GM19035 (cell line): ENCODE data around the gene TMEM185A.
"Not testable (repeated sequence)": the region's sequence is repeated elsewhere in the genome, so short reads cannot be mapped to it uniquely, and the experiment has no call there.

Experiments
- ATAC-seq: cut with Tn5 transposase; IDR thresholded peaks from one replicate; pipeline ENCODE4 v1.9.1; 2021; ENCODE audit not compliant: unreplicated experiment

The TMEM185A gene

DNA sequence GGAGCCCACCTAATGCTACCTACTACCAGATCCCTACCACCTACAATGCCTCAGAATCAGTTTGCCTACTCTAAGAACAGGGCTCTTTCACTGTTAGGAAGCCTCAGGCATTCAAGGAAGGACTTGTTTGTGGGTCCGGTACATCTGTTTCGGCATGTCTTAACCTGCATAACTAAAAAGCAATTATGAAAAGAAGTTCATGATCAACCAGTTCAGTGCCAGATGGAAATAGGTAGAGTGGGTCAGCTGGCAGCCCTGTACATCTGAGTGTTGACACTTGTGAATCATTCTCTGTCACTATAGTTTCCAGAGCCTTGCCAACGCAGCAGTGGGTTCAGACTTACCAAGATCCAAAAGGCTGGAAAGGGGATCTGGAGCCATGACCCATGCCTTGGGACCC is 3.3 kb downstream of the TMEM185A start:
- ATAC-seq: no peak

DNA sequence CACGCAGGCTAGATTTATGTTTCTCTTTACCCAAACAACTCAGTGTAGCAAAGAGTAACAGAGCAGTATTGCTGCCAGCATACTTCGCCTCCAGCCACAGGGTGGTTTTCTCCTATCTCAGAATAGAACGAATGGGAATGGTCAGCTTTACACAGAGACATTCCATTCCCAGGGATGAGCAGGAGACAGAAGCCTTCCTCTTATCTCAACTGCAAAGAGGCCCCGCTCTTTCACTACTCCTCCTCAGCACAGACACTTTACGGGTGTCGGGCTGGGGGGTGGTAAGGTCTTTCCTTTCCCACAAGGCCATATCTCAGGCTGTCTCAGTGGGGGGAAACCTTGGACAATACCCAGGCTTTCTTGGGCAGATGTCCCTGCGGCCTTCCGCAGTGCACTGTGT is 4.8 kb downstream of the TMEM185A start:
- ATAC-seq: not testable (repeated sequence)

GRCh38 chrX:149619662-149620061 is 11.9 kb downstream of the TMEM185A start:
- ATAC-seq: not testable (repeated sequence)

DNA sequence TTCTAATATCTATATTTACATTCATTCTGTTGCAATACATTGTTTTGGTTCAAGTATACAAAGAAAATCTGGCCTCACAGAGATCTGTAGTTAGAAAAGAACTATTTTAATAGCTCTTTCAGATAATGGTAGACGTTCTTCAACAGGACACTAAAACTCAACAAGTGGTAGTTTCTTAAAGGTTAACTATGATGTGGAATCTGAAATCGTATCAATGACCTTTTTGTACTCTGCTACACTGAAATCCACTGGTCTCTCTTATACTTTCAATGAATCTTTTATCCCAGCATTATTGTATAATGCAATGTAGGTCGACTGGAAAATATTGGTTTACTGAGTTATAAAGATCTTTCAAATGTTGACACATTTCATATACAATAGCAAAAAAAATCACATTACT is 12.7 kb downstream of the TMEM185A start:
- ATAC-seq: no peak

- no peak for ATAC-seq
Observed at GRCh38 chrX:149611623-149612175, 19.9 kb downstream of the TMEM185A start.

GRCh38 chrX:149610511-149610910 is 21.1 kb downstream of the TMEM185A start:
- no peak for ATAC-seq

DNA sequence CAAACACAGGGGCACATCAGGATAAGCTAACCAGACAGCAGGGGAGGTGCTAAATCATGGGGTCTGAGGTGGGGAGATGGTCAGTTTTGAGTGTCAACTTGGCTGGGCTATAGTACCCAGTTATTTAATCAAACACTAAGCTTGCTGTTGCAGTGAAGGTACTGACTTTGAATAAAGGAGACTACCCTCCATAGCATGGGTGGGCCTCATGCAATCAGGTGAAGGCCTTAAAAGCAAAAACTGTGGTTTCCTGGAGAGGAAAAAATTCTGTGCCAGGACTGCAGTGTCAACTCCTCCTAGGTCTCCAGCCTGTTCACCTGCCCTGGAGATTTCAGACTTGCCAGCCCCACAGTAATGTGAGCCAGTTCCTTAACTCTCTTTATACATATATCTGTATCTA is 23.9 kb downstream of the TMEM185A start:
- ATAC-seq: no peak

DNA sequence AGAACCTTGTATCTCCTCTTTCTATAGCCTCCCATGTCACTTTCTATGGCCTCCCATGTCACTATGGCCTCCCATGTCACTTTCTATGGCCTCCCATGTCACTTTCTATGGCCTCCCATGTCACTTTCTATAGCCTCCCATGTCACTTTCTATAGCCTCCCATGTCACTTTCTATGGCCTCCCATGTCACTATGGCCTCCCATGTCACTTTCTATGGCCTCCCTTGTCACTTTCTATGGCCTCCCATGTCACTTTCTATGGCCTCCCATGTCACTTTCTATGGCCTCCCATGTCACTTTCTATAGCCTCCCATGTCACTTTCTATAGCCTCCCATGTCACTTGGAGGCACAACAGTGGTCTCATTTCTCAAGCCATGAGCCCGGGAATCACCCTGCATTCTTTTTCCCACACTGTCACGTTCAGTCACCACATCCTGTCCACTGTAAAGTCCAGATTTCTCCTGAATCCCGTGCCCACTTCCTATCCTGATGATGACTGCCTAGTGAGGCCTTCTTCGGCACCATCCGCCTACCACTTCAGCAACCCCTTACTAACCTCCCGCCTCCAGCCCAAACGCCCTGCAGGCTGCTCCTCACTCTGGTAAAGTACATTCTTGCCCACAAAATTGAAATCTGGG is 26.2 kb downstream of the TMEM185A start:
- ATAC-seq: not testable (repeated sequence)

DNA sequence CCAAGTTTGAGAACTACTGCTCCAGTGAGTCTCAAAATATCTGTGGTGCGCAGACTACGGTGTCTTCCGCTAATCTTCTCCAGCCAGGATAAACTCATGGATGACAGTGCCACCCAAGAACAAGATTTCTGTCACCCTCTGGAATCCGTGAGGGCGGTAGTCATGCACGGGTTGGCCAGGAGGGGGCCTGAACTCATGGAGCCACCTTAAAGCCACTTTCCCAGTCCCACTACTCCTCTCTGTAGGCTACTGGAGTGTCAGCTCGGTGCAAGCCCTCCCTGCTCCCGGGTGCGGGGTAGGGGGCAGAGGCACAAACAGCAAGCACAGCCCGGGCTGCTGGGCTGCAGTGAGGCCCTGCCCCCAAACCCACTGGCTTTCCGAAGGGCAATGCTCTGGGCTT is 33.0 kb downstream of the TMEM185A start:
- not testable (repeated sequence) for ATAC-seq

- ATAC-seq: not testable (repeated sequence)
Observed at GRCh38 chrX:149595943-149596342, 35.6 kb downstream of the TMEM185A start.

- not testable (repeated sequence) for ATAC-seq
Observed at GRCh38 chrX:149595214-149595613, 36.4 kb downstream of the TMEM185A start, which contains the start of gene HSFX2. Gene HSFX2 (minus strand): TSS chrX:149595314. CDS start chrX:149594700, 614 bp downstream.

DNA sequence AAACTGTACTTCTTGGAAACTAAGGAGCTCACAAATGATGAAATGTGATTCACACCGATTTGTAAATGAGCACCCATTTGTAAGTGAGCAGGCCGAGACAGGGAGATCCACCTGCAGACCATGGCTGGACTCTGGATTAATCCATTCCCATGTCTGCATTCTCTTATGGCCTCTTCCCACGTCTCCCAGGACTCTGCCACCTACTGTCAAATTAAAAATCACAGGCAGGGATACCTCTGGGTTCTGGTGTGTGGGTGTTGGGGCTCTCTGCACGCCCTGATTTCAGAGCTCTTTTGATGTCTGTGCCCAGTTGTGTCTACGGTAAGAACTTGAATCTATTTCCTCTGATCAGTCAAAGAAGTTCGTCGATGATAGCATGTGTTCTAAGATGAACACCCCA is 40.6 kb downstream of the TMEM185A start:
- not testable (repeated sequence) for ATAC-seq

GRCh38 chrX:149587359-149587758 is 44.2 kb downstream of the TMEM185A start, which contains the start of gene MAGEA9B:
Gene MAGEA9B (minus strand): TSS chrX:149587459. CDS start chrX:149583179, 4,280 bp downstream.
- ATAC-seq: not testable (repeated sequence)

- not testable (repeated sequence) for ATAC-seq
Observed at GRCh38 chrX:149585631-149586030, 46.0 kb downstream of the TMEM185A start.

- ATAC-seq: peak; percentile 100
Observed at GRCh38 chrX:149573456-149573855, 58.1 kb downstream of the TMEM185A start.

- no peak for ATAC-seq
Observed at GRCh38 chrX:149572743-149573142, 58.8 kb downstream of the TMEM185A start.

DNA sequence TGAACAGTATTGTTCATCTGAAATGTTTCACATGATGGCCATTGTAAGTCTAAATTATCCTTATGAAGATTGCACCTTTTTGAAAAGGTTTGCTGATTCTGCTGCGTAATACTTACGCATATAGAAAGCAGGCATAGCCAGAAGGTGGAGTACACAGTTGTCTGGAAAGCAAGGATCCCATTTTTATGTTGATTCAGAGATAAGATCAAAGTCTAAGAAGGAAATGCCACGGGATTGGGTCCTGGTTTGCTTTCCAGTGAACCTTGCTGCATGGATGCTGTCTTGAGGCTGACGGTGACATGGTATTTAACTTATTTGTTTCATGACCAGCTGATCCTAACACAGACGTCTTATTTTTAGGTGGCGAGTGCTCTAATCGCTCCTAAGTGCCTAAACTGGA is 59.8 kb downstream of the TMEM185A start:
- no peak for ATAC-seq

GRCh38 chrX:149570668-149571067 is 60.9 kb downstream of the TMEM185A start:
- ATAC-seq: no peak

DNA sequence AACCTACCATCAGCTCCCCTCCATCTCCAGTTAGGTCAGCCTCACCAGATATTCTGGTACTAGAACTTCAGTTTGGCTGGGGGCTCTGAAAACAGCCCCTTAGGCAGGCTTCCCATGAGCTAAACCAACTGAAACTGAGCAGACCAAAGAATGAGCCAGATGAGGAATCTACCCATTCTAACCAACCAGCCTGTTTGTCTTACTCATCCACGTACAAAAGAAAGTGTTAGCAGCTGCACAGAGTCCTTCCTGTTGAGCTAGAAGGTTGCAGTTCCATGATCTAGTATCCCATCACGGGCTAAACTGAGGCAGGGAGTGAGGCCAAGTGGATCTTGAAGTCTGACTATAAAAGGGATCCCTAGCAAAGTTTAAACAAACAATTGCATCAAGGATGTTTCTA is 61.8 kb downstream of the TMEM185A start:
- no peak for ATAC-seq

DNA sequence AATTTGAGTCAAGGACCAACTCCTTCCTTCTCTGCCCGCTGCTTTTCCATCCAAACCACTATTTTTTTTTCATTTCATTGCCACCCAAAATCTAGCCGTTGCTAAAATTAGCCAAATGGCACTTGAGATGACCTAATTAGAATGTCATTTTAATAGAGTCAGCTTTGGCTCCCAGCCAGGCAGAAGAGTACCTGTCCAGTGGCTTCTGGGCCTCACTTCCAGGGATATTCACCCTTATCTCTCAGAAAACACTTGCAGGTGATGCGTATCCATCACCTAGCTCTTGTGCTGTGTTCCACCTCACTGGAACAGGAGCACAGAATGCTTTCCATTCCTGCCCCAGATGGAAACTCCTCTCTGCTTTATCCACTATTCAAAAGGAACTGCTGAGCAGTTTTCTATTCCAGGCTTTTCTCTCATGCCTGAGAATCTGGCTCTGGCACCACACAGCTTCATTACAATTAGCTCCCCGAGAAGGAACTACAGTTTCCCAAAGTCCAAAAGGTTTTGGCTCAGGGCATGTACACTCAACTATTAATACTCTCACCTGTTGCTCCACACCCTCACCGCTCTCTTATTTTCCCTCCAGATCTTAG is 62.8 kb downstream of the TMEM185A start:
- ATAC-seq: no peak

DNA sequence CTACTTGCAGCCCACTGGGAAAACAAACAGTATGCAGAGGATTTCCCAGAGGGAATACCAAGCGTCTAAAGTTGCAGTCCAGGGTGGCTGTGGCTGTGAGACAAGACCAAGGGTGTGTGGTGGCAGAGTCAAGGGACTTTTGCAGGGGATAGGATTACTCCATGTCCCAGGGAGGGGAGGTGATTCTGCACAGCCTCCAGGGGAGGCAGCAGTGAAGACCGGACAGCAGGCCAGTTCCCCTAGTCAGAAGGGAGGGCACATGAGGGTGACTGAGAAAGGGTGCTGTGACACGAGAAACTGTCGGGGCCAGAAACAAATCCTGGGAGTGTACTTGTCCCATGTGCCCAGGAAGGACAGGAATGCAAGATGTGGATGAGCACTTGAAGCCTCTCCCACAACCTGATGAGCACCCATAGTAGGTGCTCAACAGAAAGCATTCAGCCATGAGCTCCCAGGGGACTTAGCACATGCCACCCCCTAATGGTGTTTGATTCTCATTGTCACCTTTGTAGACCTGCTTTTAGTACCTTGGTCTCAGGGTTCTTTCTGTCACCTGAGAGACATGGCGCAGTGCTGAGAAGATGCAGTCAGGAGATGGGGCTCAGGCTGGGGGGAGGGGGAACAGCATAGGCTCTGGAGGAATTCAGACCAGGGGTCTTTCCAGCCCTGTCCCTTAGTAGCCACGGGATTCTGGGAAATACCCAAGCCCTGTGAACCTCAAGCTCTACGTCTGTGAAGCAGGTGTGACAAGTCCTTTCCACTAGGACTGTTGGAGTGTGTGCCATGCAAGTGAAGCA is 63.8 kb downstream of the TMEM185A start:
- no peak for ATAC-seq
